H1 (cell line): ENCODE data around the gene CUTC.

Source experiments
- CHD1 ChIP-seq: IDR thresholded peaks from 2 replicates; pipeline ENCODE4 v1.6.1; 2012; ENCODE audit warnings: low read depth, low read length, improper control_type of control experiment
- CHD7 ChIP-seq: fragments of 300-600 bp; sonication (generic); IDR thresholded peaks from 2 replicates; pipeline ENCODE4 v1.7.1; 2012; ENCODE audit warnings: low read length, moderate library complexity, mild to moderate bottlenecking, inconsistent platforms; ENCODE audit not compliant: insufficient replicate concordance
- CTCF ChIP-seq, 3 experiments: IDR thresholded peaks; 1 replicate in 2 of 3; 2 replicates in 1 of 3; pipeline versions ENCODE4 v1.5.1 to v1.6.1; 2011; ENCODE audit warnings: low read length in 3 of 3, mild to moderate bottlenecking in 3 of 3, inconsistent platforms in 2 of 3, low read depth in 1 of 3, moderate library complexity in 1 of 3; ENCODE audit not compliant: insufficient read depth in 1 of 3; ENCODE audit errors: control extremely low read depth in 1 of 3
- GABPA ChIP-seq: IDR thresholded peaks from 2 replicates; pipeline ENCODE4 v1.6.1; 2011; ENCODE audit warnings: mild to moderate bottlenecking, low read length, moderate library complexity, borderline replicate concordance; ENCODE audit not compliant: insufficient read depth
- MAFK ChIP-seq: IDR thresholded peaks from 2 replicates; pipeline ENCODE4 v1.6.1; 2012; ENCODE audit warnings: low read depth, mild to moderate bottlenecking, improper control_type of control experiment, low read length
- POLR2AphosphoS5 ChIP-seq: IDR thresholded peaks from 2 replicates; pipeline ENCODE4 v1.6.1; 2011; ENCODE audit warnings: low read depth, low read length
- RNF2 ChIP-seq: fragments of 200-900, 300-1000 bp; sonication (generic); IDR thresholded peaks from 2 replicates; pipeline ENCODE4 v1.7.1; 2016; ENCODE audit warnings: borderline replicate concordance, low read depth, mild to moderate bottlenecking, antibody characterized with exemption, low read length; ENCODE audit not compliant: poor library complexity, severe bottlenecking; ENCODE audit errors: missing control alignments
- SP2 ChIP-seq: IDR thresholded peaks from 2 replicates; pipeline ENCODE4 v1.6.1; 2012; ENCODE audit warnings: mild to moderate bottlenecking, low read length, inconsistent platforms
- YY1 ChIP-seq: IDR thresholded peaks from 2 replicates; pipeline ENCODE4 v1.6.1; 2011; ENCODE audit warnings: low read depth, mild to moderate bottlenecking, low read length

GRCh38 chr10:99767901-99768300 is 35.9 kb downstream of the CUTC start:
- TF ChIP-seq GABPA (no peak), CHD7 (no peak), CTCF (IDR thresholded peaks at IDR 0.05; ENCODE audit: control extremely low read depth in 1 of 3, insufficient read depth in 1 of 3, low read depth in 1 of 3, low read length in 3 of 3) (no peak), POLR2AphosphoS5 (no peak), MAFK (no peak), SP2 (no peak), CHD1 (no peak), YY1 (no peak), RNF2 (no peak)
